GM12878 (cell line): ENCODE data around the gene PSMA7. TPM values are rescaled to one million over a fixed set of nuclear protein-coding genes. Genes with fewer than 3 reads are reported as not detected.

Experiments used
- ATAC-seq: fragments of 200-7000 bp; cut with Tn5 transposase; 3 replicates; pipeline ENCODE4 v1.9.1; 2020; ENCODE audit warnings: mild to moderate bottlenecking, moderate library complexity
- BruUV-seq: library from RNA; stranded (reverse); fragments of 400-500 nt; replicated peaks from 2 replicates; lab custom pipeline; 2021; lab: Mats Ljungman, UMichigan
- CTCF ChIA-PET: fragments of 300-600 bp; sonication (Branson Sonifier 250); formaldehyde crosslinking; extraction: SDS; loops from one replicate; lab custom pipeline; 2021; ENCODE audit warnings: inconsistent platforms; lab: Yijun Ruan, JAX
- POLR2A ChIA-PET: fragments of 350-600 bp; formaldehyde crosslinking; extraction: SDS; loops from one replicate; lab custom pipeline; 2021; ENCODE audit warnings: inconsistent platforms; lab: Charles Lee
- RAD21 ChIA-PET: fragments of 300-600 bp; sonication (Branson Sonifier 250); formaldehyde crosslinking; loops from one replicate; lab custom pipeline; 2023; ENCODE audit warnings: antibody characterized with exemption; ENCODE audit not compliant: unreplicated experiment; lab: Charles Lee
- SMC1A ChIA-PET: fragments of 300-600 bp; sonication (Branson Sonifier 250); formaldehyde crosslinking; loops from one replicate; lab custom pipeline; 2023; ENCODE audit not compliant: unreplicated experiment, uncharacterized antibody; lab: Charles Lee
- DNase-seq: peaks from one replicate; pipeline ENCODE4 v3.0.0-alpha.2; 2011; ENCODE audit warnings: low read depth, low spot score
- FAIRE-seq: peaks from 3 replicates; lab custom pipeline; 2011; peaks lifted over from hg19 to GRCh38; lab: Jason Lieb, UNC
- H2AFZ ChIP-seq: 2 replicates; pipeline ENCODE4 v1.6.0; 2011; ENCODE audit warnings: low read depth, low read length, control low read depth; ENCODE audit not compliant: control insufficient read depth
- H3K27ac ChIP-seq: 2 replicates; pipeline ENCODE4 v1.5.1; 2011; ENCODE audit warnings: control low read depth; ENCODE audit not compliant: control insufficient read depth, insufficient read depth
- H3K27me3 ChIP-seq, 2 experiments: replicated peaks in 1 of 2; 2 replicates each; pipeline versions ENCODE4 v1.6.0 to v1.6.1; 2011; ENCODE audit warnings: low read length in 1 of 2; ENCODE audit not compliant: control insufficient read depth in 2 of 2, insufficient read depth in 2 of 2
- H3K36me3 ChIP-seq, 2 experiments: 2 replicates each; pipeline ENCODE4 v1.5.1; 2011; ENCODE audit warnings: low read length in 1 of 2; ENCODE audit not compliant: control insufficient read depth in 2 of 2, insufficient read depth in 2 of 2
- H3K4me1 ChIP-seq: 2 replicates; pipeline ENCODE4 v1.6.1; 2011; ENCODE audit warnings: mild to moderate bottlenecking, low read length, moderate library complexity, mixed read lengths; ENCODE audit not compliant: control insufficient read depth, insufficient read depth
- H3K4me2 ChIP-seq: 2 replicates; pipeline ENCODE4 v1.6.0; 2011; ENCODE audit warnings: control low read depth; ENCODE audit not compliant: control insufficient read depth, insufficient read depth
- H3K4me3 ChIP-seq: fragments of 200-600 bp; sonication (generic); 2 replicates; pipeline ENCODE4 v1.5.1; 2016
- H3K79me2 ChIP-seq: 2 replicates; pipeline ENCODE4 v1.6.0; 2011; ENCODE audit warnings: low read length; ENCODE audit not compliant: control insufficient read depth, insufficient read depth
- H3K9ac ChIP-seq: 2 replicates; pipeline ENCODE4 v1.8.0; 2011; ENCODE audit warnings: low read length, control low read depth, mixed read lengths; ENCODE audit not compliant: control insufficient read depth, insufficient read depth
- H3K9me3 ChIP-seq: replicated peaks from 3 replicates; pipeline ENCODE4 v1.5.1; 2011; ENCODE audit warnings: mild to moderate bottlenecking, low read length; ENCODE audit not compliant: control insufficient read depth, insufficient read depth
- H4K20me1 ChIP-seq: 2 replicates; pipeline ENCODE4 v1.6.0; 2011; ENCODE audit not compliant: control insufficient read depth, insufficient read depth
- BRCA1 ChIP-seq: IDR thresholded peaks from 2 replicates; pipeline ENCODE4 v1.6.1; 2011; ENCODE audit warnings: low read depth, low read length, improper control_type of control experiment
- CHD4 ChIP-seq: fragments of 200-600 bp; sonication (generic); IDR thresholded peaks from 2 replicates; pipeline ENCODE4 v1.6.1; 2016; ENCODE audit warnings: mild to moderate bottlenecking
- FOXM1 ChIP-seq: IDR thresholded peaks from 2 replicates; pipeline ENCODE4 v1.6.1; 2012; ENCODE audit warnings: low read depth, mild to moderate bottlenecking, inconsistent platforms, low read length, moderate library complexity
- HDGF ChIP-seq: fragments of 450-650 bp; IDR thresholded peaks from 2 replicates; pipeline ENCODE4 v1.6.1; 2016; ENCODE audit warnings: antibody characterized with exemption
- KAT2A ChIP-seq: conservative IDR thresholded peaks from 2 replicates; pipeline ENCODE4 v1.6.1; 2011; ENCODE audit warnings: low read depth, low read length; ENCODE audit not compliant: control insufficient read depth
- KLF5 ChIP-seq: fragments of 450-650 bp; IDR thresholded peaks from 2 replicates; pipeline ENCODE4 v1.6.1; 2014; ENCODE audit warnings: mild to moderate bottlenecking; ENCODE audit not compliant: partially characterized antibody
- MEF2B ChIP-seq: fragments of 450-650 bp; IDR thresholded peaks from 2 replicates; pipeline ENCODE4 v1.6.1; 2018; ENCODE audit warnings: mild to moderate bottlenecking, moderate library complexity; ENCODE audit not compliant: partially characterized antibody, poor library complexity, severe bottlenecking
- NFIC ChIP-seq: IDR thresholded peaks from 2 replicates; pipeline ENCODE4 v1.6.1; 2012; ENCODE audit warnings: low read depth, mild to moderate bottlenecking, inconsistent platforms, low read length, moderate library complexity
- PAX5 ChIP-seq: IDR thresholded peaks from 2 replicates; pipeline ENCODE4 v1.6.1; 2011; ENCODE audit warnings: low read depth, low read length, borderline replicate concordance
- PAX8 ChIP-seq: fragments of 450-650 bp; IDR thresholded peaks from 2 replicates; pipeline ENCODE4 v1.6.1; 2017; ENCODE audit warnings: mild to moderate bottlenecking, moderate library complexity
- SIX5 ChIP-seq: IDR thresholded peaks from 2 replicates; pipeline ENCODE4 v1.6.1; 2011; ENCODE audit warnings: mild to moderate bottlenecking, low read depth, low read length, moderate library complexity; ENCODE audit not compliant: severe bottlenecking
- SRF ChIP-seq, 2 experiments: IDR thresholded peaks; 2 replicates each; pipeline ENCODE4 v1.6.1; 2011; ENCODE audit warnings: low read depth in 2 of 2, low read length in 2 of 2, mild to moderate bottlenecking in 1 of 2, moderate library complexity in 1 of 2
- TAF1 ChIP-seq: IDR thresholded peaks from 2 replicates; pipeline ENCODE4 v1.6.1; 2011; ENCODE audit warnings: mild to moderate bottlenecking, low read depth, low read length, borderline replicate concordance
- USF2 ChIP-seq: IDR thresholded peaks from 2 replicates; pipeline ENCODE4 v1.6.1; 2011; ENCODE audit warnings: low read depth, low read length, improper control_type of control experiment, borderline replicate concordance
- ZBED1 ChIP-seq: IDR thresholded peaks from 2 replicates; pipeline ENCODE4 v1.6.1; 2016; ENCODE audit warnings: borderline replicate concordance
- WGBS: methylation state at CpG from one replicate; pipeline ENCODE4 v1.1.6; 2016; ENCODE audit warnings: low lambda C conversion rate; ENCODE audit not compliant: insufficient replicate concordance, insufficient coverage; ENCODE audit errors: missing lambda C conversion rate; 5-methylcytosine and 5-hydroxymethylcytosine counted together
- in situ Hi-C: fragments of 300-500 bp; cut with MboI; formaldehyde crosslinking; loops from 9 replicates; pipeline ENCODE4 v1.14.3; 2018; ENCODE audit warnings: mixed read lengths
- intact Hi-C: fragments of 100-400 bp; cut with micrococcal nuclease; formaldehyde crosslinking; loops from one replicate; pipeline ENCODE4 v1.14.2; 2022; ENCODE audit not compliant: unreplicated experiment
- polyA plus RNA-seq, 11 experiments: library from polyadenylated mRNA; depleted of rRNA in 4 of 11; unstranded in 6 of 11; stranded (reverse) in 5 of 11; fragments of >200 nt; fragmentation: Nextera tagmentation in 4 of 11; fragmentation: Illumina TruSeq in 1 of 11; extraction: Ambion mirVana in 4 of 11; extraction: Trizol in 1 of 11; gene quantifications; 1 replicate in 1 of 11; 2 replicates in 10 of 11; pipeline versions ENCODE4 v1.2.1 to v1.2.3, GENCODE V29; 2011 to 2016; ENCODE audit warnings: inconsistent platforms in 2 of 11, missing spikeins in 2 of 11, low read depth in 1 of 11
- total RNA-seq, 4 experiments: library from RNA; depleted of rRNA in 3 of 4; stranded (reverse); fragments of >200 nt in 3 of 4; fragmentation: Illumina TruSeq in 1 of 4; extraction: Trizol in 1 of 4; gene quantifications; 2 replicates each; pipeline versions ENCODE4 v1.2.1 to v1.2.3, GENCODE V29; 2013 to 2021
- TF ChIP-seq, protein P1 (sequence below): fragments of 450-650 bp; formaldehyde crosslinking; IDR thresholded peaks from 2 replicates; pipeline ENCODE4 v1.4.0; 2020; ENCODE audit warnings: mild to moderate bottlenecking, moderate library complexity
- TF ChIP-seq, protein P2 (sequence below): fragments of 150-350 bp; IDR thresholded peaks from 2 replicates; pipeline ENCODE4 v1.6.1; 2014; ENCODE audit warnings: mild to moderate bottlenecking, low read depth, low read length

Gene PSMA7
- total and polyA plus RNA-seq, 10 of the 15 experiments (the other 5 are each of a cell fraction or from before 2014, with no cell fraction given), result 216 to 857 (median 368) TPM

DNA sequence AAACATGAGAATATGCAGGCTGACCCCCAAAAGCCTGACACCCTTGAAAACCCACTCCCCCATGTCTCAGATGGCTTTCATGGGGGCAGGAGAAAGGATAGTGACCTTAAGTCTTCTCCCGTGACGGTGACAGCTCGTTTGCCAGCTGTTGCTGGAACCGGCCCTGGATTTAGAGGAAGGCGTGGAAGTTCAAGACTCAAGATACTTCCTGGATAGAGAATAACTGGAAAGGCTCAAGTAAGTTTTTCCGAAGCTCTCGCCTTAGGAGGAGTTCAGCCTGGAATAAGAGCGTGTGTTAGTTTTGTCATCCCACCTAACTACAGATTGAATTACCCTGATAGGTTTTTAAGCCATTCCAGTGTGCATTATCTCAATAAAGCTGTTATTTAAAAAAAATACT, 28.1 kb upstream of the PSMA7 start:
- H3K27ac ChIP-seq, result no peak overlapping the region
- no peak for DNase-seq
- ChIA-PET RAD21 (no interaction called here), CTCF (no interaction called here), POLR2A (no interaction called here)
- peaks cover 0 to 4% of the 10 kb centered on the region in 2 experiments; a peak in 3 of 4 replicates for H3K36me3 ChIP-seq
- H3K4me1 ChIP-seq, result no peaks in the 10 kb centered on the region
- intact Hi-C loops, result no loop called here
- no peak overlapping the region for H3K9ac ChIP-seq
- no TSS peak for BruUV-seq
- no peaks in the 10 kb centered on the region for H3K79me2 ChIP-seq
- H3K27me3 ChIP-seq, result no peaks in the 10 kb centered on the region
- TF ChIP-seq KLF5 (no peak), NFIC (no peak), HDGF (no peak), SIX5 (no peak), PAX8 (no peak), FOXM1 (no peak), USF2 (no peak), BRCA1 (no peak), MEF2B (no peak), TAF1 (no peak), CHD4 (no peak), KAT2A (no peak), PAX5 (no peak), SRF (IDR thresholded peaks at IDR 0.05; ENCODE audit: low read depth in 2 of 2, low read length in 2 of 2) (no peak), ZBED1 (no peak)
- TF ChIP-seq, protein P1, sequence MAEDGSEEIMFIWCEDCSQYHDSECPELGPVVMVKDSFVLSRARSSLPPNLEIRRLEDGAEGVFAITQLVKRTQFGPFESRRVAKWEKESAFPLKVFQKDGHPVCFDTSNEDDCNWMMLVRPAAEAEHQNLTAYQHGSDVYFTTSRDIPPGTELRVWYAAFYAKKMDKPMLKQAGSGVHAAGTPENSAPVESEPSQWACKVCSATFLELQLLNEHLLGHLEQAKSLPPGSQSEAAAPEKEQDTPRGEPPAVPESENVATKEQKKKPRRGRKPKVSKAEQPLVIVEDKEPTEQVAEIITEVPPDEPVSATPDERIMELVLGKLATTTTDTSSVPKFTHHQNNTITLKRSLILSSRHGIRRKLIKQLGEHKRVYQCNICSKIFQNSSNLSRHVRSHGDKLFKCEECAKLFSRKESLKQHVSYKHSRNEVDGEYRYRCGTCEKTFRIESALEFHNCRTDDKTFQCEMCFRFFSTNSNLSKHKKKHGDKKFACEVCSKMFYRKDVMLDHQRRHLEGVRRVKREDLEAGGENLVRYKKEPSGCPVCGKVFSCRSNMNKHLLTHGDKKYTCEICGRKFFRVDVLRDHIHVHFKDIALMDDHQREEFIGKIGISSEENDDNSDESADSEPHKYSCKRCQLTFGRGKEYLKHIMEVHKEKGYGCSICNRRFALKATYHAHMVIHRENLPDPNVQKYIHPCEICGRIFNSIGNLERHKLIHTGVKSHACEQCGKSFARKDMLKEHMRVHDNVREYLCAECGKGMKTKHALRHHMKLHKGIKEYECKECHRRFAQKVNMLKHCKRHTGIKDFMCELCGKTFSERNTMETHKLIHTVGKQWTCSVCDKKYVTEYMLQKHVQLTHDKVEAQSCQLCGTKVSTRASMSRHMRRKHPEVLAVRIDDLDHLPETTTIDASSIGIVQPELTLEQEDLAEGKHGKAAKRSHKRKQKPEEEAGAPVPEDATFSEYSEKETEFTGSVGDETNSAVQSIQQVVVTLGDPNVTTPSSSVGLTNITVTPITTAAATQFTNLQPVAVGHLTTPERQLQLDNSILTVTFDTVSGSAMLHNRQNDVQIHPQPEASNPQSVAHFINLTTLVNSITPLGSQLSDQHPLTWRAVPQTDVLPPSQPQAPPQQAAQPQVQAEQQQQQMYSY (CRISPR knock-in tag), result no peak
- TF ChIP-seq, protein P2, sequence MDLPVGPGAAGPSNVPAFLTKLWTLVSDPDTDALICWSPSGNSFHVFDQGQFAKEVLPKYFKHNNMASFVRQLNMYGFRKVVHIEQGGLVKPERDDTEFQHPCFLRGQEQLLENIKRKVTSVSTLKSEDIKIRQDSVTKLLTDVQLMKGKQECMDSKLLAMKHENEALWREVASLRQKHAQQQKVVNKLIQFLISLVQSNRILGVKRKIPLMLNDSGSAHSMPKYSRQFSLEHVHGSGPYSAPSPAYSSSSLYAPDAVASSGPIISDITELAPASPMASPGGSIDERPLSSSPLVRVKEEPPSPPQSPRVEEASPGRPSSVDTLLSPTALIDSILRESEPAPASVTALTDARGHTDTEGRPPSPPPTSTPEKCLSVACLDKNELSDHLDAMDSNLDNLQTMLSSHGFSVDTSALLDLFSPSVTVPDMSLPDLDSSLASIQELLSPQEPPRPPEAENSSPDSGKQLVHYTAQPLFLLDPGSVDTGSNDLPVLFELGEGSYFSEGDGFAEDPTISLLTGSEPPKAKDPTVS, result no peak
- TF ChIP-seq, all 136 proteins: peak for 0
- over 99% methylated on average over 8 of the region's 8 CpGs for WGBS
- no peaks in the 10 kb centered on the region for H4K20me1 ChIP-seq
- H3K9me3 ChIP-seq, result no peaks in the 10 kb centered on the region
- SMC1A ChIA-PET, result no interaction called here
- H3K4me2 ChIP-seq, result no peak overlapping the region
- no peak overlapping the region for H2AFZ ChIP-seq
- FAIRE-seq, result no peak
- no peak overlapping the region for H3K4me3 ChIP-seq
- in situ Hi-C loops, result no loop called here
- no peak for ATAC-seq
